Lung (tissue), 12 donors: Measurements from ENCODE around the gene TTC17. TPM values are rescaled to one million over a fixed set of nuclear protein-coding genes. Genes with fewer than 3 reads are reported as not detected.

Experiments
- ATAC-seq: fragments of 200-7000 bp; cut with Tn5 transposase; one replicate; pipeline ENCODE4 v1.9.1; 2020; ENCODE audit warnings: moderate number of reproducible peaks; ENCODE audit not compliant: insufficient read depth, low FRiP score
- DNase-seq, 3 donors: peaks; one replicate each; pipeline ENCODE4 v3.0.0-alpha.2; 2013 to 2017
- H3K27ac ChIP-seq, 2 donors: one replicate each; pipeline ENCODE4 v1.5.1; 2013; ENCODE audit warnings: mild to moderate bottlenecking in 2 of 2, moderate library complexity in 2 of 2, control low read depth in 1 of 2, inconsistent platforms in 1 of 2, low read depth in 1 of 2, low read length in 1 of 2
- H3K27me3 ChIP-seq, 3 donors: one replicate each; pipeline ENCODE4 v1.5.1; 2013; ENCODE audit warnings: low read length in 2 of 3; ENCODE audit not compliant: control insufficient read depth in 3 of 3, insufficient read depth in 3 of 3
- H3K36me3 ChIP-seq, 4 donors: one replicate each; pipeline ENCODE4 v1.5.1; 2013; ENCODE audit warnings: low read length in 4 of 4, mild to moderate bottlenecking in 1 of 4, moderate library complexity in 1 of 4; ENCODE audit not compliant: control insufficient read depth in 4 of 4, insufficient read depth in 4 of 4
- H3K4me1 ChIP-seq, 5 donors: one replicate each; pipeline ENCODE4 v1.5.1; 2013; ENCODE audit warnings: low read length in 5 of 5, mild to moderate bottlenecking in 2 of 5, moderate library complexity in 1 of 5; ENCODE audit not compliant: control insufficient read depth in 5 of 5, insufficient read depth in 5 of 5
- H3K4me3 ChIP-seq: one replicate; pipeline ENCODE4 v1.5.1; 2013; ENCODE audit warnings: mild to moderate bottlenecking, control low read depth, moderate library complexity
- H3K9ac ChIP-seq, 2 donors: one replicate each; pipeline ENCODE4 v1.5.1; 2013; ENCODE audit warnings: low read length in 2 of 2, control low read depth in 1 of 2; ENCODE audit not compliant: insufficient read depth in 1 of 2
- H3K9me3 ChIP-seq, 4 donors: one replicate each; pipeline ENCODE4 v1.5.1; 2013; ENCODE audit warnings: low read length in 3 of 4, mild to moderate bottlenecking in 1 of 4, moderate library complexity in 1 of 4; ENCODE audit not compliant: control insufficient read depth in 4 of 4, insufficient read depth in 3 of 4
- CTCF ChIP-seq: IDR thresholded peaks from 2 replicates; pipeline ENCODE4 v1.5.1; 2012; ENCODE audit warnings: mild to moderate bottlenecking; ENCODE audit errors: control extremely low read depth, extremely low read depth
- WGBS, 2 donors: extraction: QIAGEN DNeasy Blood & Tissue Kit; methylation state at CpG; one replicate each; pipeline ENCODE4 v1.1.7; 2013; 5-methylcytosine and 5-hydroxymethylcytosine counted together
- polyA plus RNA-seq, 2 donors: library from polyadenylated mRNA; stranded (reverse); fragments of 200-250 nt; gene quantifications; one replicate each; pipeline ENCODE4 v1.2.1, GENCODE V29; 2013
- total RNA-seq, 2 donors: library from RNA; depleted of rRNA in 1 of 2; stranded (reverse); fragments of >200 nt in 1 of 2; gene quantifications; one replicate each; pipeline ENCODE4 v1.2.1, GENCODE V29; 2014 to 2021
- donor health status: control.
- donor health status: control.
- donor health status: Bipolar disorder and iron deficiency.
- donor health status: healthy.
- donor health status: DM: yes; HTN: yes; CAD: no.

The TTC17 gene
- total and polyA plus RNA-seq, 4 donors = 30.7 to 218 (median 55.5) TPM

DNA sequence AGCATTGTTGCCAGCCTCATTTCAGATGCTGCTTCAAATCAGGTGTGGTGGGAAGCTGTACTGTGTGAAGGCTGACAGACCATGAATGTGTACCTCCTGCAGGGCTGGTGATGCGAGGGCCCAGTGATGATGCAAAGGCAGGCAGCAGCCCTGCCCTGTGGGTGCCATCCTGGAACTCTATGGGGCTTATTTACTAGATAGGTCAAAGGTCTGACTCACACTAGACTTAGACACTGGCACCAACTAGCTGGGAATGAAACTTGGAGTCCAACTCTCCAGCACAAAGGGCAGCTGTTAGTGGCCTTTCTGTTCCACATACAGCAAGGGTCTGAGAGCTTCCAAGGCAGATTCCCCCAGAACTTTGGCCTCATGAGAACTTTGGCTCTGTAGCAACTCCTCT lies 138.4 kb downstream of the TTC17 start:
- Histone ChIP-seq H3K27me3 (no peaks in the 10 kb centered on the region), H3K4me1 (no peaks in the 10 kb centered on the region), H3K27ac (no peak overlapping the region), H3K4me3 (no peak overlapping the region), H3K9ac (no peak overlapping the region), H3K36me3 (peaks cover 5 to 20% (median 14%) of the 10 kb centered on the region in 4 donors), H3K9me3 (peaks cover 0 to 3% (median 0%) of the 10 kb centered on the region in 4 donors)
- WGBS, 2 donors = 88 to 93% methylated on average over 1 of the region's 1 CpG
- no peak for TF ChIP-seq CTCF
- no peak for DNase-seq
- ATAC-seq = no peak

DNA sequence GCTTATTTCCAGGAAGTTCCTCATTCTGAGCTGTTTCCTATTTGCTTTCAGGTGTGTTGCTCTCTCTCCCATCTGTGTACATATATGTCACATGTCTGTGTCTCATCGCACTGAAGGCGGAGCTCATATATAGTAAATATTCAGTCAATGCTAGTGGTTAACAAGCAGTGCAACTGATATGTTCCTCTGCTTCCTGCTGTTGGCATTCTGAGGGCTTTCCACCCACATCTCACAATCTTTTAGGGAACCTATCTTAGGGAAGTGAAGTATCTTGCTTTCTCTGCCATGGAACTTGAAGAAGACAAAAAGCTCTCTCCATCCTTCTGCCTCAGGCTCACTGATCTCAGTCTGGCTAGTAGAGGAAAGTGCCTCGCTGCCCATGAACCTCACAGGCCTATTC lies 139.8 kb downstream of the TTC17 start:
- ATAC-seq = no peak
- H3K4me1 ChIP-seq = no peaks in the 10 kb centered on the region
- WGBS, 2 donors = 87 to 90% methylated on average over 3 of the region's 3 CpGs
- no peak overlapping the region for H3K27ac ChIP-seq
- peaks cover 0 to 7% (median 5%) of the 10 kb centered on the region in 4 donors for H3K36me3 ChIP-seq
- H3K4me3 ChIP-seq = no peak overlapping the region
- DNase-seq = no peak
- H3K9ac ChIP-seq = no peak overlapping the region
- no peak for TF ChIP-seq CTCF
- H3K27me3 ChIP-seq = no peaks in the 10 kb centered on the region
- H3K9me3 ChIP-seq = peaks cover 0 to 3% (median 0%) of the 10 kb centered on the region in 4 donors

- WGBS, 2 donors = 84 to 91% methylated on average over 4 of the region's 4 CpGs
- peaks cover 0 to 3% (median 0%) of the 10 kb centered on the region in 4 donors for H3K9me3 ChIP-seq
- no peaks in the 10 kb centered on the region for H3K4me1 ChIP-seq
- H3K9ac ChIP-seq = no peak overlapping the region
- no peak overlapping the region for H3K4me3 ChIP-seq
- no peak overlapping the region for H3K27ac ChIP-seq
- no peaks in the 10 kb centered on the region for H3K36me3 ChIP-seq
- DNase-seq (no peak), ATAC-seq (no peak)
- TF ChIP-seq CTCF = no peak
- no peaks in the 10 kb centered on the region for H3K27me3 ChIP-seq
These were observed 144.7 kb downstream of the TTC17 start for GRCh38 chr11:43503417-43503816.

- H3K27me3 ChIP-seq = no peaks in the 10 kb centered on the region
- H3K36me3 ChIP-seq = no peaks in the 10 kb centered on the region
- no peaks in the 10 kb centered on the region for H3K4me1 ChIP-seq
- H3K4me3 ChIP-seq = no peak overlapping the region
- H3K9ac ChIP-seq = no peak overlapping the region
- TF ChIP-seq CTCF = no peak
- peaks cover 0 to 3% (median 0%) of the 10 kb centered on the region in 4 donors for H3K9me3 ChIP-seq
- ATAC-seq (no peak), DNase-seq (peak in 2 of 3 donors; percentile 6 to 18)
- 76 to 88% methylated on average over 7 of the region's 7 CpGs for WGBS, 2 donors
- no peak overlapping the region for H3K27ac ChIP-seq
These were observed 145.7 kb downstream of the TTC17 start for GRCh38 chr11:43504316-43504950.
